Mucosa of gallbladder (tissue), 1 donor: ENCODE results near the gene ALDH4A1. TPM values are rescaled to one million over a fixed set of nuclear protein-coding genes. Genes with fewer than 3 reads are reported as not detected.
A peak's percentile ranks its signal among the peaks of the same experiment; 100 is the strongest.

Experiments
- DNase-seq: peaks from one replicate; pipeline ENCODE4 v3.0.0-alpha.2; 2020; ENCODE audit warnings: low spot score
- total RNA-seq: library from RNA; stranded (reverse); gene quantifications from one replicate; pipeline ENCODE4 v1.2.1, GENCODE V29; 2021
- donor health status: DM: no; HTN: no; CAD: no.

Gene ALDH4A1
- total RNA-seq: 26.4 TPM

DNA sequence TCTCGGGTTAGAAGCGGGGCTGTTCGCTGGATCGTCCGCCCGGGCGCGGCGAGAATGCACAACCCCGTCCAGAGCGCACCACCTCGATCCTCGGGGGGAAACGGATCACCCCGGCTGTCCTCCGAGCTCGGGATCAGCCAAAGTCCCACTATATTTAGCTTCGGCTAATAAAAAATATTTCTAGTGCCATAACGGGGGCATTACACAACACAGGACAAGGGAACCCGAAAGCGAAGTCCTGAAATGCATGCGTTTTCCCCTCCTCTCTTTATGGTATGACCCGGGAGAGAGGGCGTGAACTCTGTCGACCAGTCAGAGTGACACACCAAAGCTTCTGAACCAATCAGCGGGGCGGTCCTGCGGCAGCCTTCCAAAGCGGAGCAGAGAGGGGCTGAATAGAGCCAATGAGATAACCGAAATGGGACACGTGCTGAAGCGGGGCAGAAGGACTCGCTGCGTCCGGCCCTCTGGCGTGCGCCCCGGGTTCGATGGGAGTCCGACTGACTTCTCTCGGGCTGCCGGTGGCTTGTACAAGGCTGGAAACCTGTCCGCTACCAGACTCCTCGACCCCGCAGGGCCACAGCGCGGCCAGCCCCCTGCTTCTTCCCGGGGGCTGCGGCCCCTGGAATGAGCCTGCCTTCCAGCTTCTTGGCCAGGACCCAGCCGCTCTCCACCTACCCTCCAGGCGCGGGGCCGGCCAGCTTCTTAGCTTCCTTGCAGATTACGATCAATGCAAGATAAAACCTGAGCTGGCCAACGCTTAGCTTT is at the start of gene ALDH4A1:
ALDH4A1 (minus strand) TSS at position 33 of the 768 bp plus-strand sequence; CDS start at position 1, 32 bp downstream.
- peak; percentile 98 for DNase-seq

- DNase-seq: no peak
Observed at GRCh38 chr1:18951818-18952391, 49.5 kb upstream of the ALDH4A1 start.

DNA sequence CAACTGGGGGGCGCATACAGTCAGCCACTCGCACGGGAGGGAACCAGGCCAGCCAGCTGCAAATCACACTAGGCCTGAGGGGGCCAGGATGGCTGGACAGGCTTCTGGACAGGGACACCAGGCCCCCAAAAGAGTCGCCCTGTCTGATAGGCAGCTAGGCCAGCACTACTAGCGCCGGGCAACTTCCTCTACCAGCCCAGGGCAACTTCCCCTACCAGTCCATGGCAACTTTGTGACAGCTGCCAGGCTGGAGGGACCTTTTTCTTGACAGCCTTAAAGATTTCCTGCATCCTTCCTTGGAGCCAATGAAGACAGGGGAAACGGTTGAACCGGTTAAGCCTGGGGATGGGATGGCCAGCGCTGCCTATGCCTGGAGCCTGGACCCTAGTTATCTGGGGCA is 49.1 kb upstream of the ALDH4A1 start:
- no peak for DNase-seq

DNA sequence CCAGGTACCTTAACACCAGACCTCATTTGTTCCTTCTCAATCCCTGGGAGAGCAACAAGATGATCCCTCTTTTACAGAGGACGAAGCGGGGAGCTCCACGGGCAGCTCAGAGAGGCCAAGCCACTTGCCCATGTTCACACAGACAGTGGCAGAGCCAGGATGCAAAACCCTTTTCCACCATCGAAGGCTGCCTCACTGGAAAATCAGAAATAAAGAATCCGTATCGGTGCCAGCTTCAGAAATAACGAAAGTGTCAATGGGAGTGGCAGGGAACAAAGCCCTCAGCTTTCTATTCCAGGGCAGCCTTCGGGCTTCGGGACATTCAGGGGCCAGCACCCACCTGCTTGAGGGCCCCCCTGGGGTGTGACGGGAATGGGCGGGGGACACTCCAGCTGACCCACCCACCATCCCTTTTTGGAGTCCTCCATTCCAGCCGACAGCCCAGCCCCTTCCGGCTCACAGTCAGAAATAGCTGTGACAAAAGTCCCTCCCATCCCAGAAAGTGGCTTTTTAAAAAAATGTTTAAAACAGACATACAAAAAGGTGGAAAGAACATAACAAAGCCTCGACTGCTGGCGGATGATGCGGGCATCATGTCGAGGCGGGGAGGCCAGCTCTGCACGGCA is 48.2 kb upstream of the ALDH4A1 start:
- DNase-seq: no peak

GRCh38 chr1:18949686-18950400 is 47.5 kb upstream of the ALDH4A1 start:
- DNase-seq: no peak

DNA sequence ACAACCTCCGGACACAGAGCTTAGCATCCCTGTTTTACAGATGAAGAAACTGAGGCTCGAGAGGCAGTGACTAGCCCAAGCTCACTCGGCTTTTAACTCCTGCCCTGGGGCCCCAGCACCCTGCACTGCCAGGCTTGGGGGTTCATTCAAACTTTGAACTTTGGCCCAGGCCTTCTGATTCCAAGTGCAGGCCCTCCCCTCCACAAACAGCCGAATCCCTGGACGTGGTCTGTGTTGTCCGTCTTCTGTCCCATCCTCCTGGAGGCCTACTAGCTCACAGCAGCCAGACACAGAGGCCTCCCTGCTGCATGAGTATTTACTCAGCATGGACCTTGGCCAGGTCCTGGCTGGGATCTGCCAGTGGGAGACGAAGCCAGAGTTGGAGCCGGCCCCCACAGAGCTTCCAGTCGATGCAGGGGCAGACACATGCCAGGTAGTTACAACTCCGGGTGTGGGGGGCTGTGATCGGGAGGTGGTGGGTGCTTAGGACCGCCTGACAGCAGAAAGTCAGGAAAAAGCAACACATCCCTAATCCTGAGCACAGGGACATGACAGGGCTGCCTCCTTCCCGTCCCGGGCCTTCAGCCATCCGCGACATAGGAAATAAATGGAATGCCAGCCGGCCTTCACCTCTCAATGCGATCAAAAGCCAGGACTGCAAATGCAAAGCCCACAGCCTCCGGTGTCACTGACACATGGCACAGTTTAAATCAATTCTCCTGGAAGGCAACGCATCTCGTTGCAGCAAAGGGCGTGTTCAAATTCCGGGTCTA is 46.7 kb upstream of the ALDH4A1 start:
- peak; percentile 66 for DNase-seq

- DNase-seq: no peak
Observed at GRCh38 chr1:18948048-18948912, 45.9 kb upstream of the ALDH4A1 start.

DNA sequence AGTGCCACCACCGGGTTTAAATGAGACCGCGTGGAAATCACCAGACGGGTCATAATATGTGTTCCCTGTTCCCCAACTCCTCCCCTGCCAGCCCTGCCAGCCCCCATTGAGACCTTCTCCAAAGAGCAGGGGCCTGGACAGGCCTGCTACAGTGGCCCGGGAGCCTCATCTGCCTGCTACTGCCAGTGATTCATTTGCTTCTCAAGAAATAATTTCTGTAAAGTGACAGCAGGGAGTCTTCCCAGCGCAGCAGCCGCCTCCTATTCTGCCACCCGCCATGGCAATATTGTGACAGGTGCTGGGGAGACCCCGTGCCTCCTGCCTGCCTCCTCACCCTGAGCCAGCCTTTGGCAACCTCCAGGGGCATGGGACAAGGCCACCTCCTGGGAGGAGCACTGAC is 45.2 kb upstream of the ALDH4A1 start:
- no peak for DNase-seq

DNA sequence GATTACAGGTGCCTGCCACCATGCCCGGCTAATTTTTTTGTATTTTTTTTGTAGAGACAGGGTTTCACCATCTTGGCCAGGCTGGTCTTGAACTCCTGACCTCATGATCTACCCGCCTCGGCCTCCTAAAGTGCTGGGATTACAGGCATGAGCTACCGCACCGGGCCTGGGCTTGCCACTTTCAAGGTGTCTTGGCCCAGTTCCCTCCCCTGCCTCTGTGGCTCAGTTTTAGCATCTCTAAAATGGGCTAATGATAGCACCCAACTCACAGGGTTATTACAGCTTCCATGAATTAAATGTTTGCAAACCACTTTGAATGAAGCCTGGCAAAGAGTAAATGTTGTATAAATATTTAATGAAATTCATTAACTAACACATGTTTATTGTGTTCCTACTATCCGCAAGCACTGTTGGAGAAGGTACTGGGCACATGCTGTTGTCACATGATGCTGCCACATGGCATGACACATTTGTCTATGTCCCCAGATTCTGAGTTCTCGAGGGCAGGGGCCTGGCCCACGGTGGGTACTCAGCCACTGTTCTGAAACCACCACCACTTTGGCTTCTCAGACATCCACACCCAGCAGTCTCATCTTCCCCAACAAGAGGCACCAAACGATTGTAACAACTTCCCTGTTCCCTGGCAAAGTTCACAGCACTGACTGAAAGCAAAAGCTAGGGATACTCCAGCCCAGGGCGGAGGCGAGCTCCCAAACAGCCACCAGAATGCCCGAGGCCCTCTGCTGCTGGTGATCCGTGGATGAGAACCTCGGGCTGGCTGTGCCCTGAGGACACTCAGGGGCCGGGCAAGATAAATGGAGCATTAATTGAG is 44.4 kb upstream of the ALDH4A1 start:
- no peak for DNase-seq

GRCh38 chr1:18945401-18945849 is 43.1 kb upstream of the ALDH4A1 start:
- DNase-seq: no peak

DNA sequence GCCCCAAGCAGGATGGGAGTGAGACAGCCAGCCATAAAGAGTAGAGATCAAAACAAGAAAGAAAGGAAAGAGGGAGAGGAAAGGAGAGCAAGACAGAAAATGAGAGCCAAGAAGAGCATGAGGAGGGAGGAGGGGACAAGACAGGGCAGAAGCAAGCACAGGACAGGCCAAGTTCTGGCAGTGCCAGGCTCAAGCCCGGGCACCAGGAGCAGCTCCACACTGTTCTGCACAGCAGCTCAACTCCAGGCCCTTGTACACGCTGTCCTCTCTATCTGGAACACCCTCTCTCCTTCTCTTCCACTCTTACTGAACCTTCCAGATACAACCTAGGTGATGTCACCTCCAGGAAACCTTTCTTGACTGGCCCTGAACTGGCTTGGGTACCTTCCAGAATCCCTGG is 42.5 kb upstream of the ALDH4A1 start:
- no peak for DNase-seq

DNA sequence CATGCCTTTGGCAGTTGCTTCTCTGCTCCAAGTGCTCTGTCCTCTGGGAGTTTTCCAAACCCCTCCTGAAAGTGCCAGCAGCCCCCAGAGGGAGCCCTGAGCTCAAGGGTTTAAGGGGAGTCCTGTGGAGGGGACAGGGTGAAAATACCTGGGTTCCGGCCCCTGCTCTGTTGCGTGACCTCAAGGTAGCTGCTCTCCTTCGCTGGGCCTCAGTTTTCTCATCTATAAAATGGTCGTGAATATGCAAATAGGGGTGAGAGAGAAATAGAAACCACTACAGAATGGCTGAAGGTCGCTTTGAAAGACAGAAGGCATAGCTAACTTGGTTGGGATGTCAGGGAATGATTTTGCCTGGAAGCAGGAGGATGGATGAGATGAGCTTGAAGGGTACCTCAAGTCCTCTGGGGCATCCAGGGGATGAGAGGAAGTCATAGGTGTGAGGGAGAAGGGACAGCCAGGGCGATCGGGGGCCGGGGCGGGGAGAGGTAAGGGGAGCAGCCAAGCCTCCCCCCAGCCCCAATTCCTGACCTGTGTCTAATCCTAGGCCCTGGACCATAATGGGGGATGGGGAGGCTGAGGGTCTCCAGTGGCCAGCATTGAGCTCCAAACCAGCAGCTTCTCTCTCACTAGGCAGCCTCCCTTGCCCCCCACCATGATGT is 41.7 kb upstream of the ALDH4A1 start:
- no peak for DNase-seq

DNA sequence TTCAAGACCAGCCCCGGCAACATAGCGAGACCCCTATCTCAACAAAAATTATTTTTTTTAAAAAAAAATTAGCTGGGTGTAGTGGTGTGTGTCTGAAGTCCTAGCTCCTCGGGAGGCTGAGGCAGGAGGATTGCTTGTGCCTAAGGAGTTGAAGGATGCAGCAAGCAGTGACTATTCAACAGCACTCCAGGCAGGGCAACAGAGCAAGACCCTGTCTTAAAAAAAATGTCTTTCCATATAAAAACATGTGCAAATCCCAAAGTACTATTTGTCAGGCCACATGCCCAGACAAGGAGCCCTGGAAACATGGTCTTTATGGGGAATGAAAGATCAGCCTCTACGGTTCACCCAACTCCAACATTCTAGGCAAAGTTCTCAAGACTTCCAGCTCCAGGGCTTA is 40.8 kb upstream of the ALDH4A1 start:
- no peak for DNase-seq

DNA sequence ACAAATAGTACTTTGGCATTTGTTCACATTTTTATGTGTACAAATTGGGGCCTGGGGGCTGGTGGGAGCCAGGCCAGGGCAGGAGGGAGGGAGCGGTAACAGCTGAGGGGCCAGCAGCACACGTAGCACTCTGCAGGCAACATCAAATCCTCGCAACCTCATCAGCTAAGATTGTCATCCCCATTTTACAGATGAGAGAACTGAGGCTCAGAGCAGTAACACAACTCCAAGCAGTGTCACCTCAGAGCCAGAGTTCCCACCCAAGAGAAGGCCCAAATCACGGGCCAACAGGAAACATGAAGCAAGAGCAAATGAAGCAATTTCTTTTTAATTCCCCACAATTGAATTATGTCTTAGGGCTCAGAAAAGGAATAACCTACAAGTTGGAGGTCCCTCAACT is 40.0 kb upstream of the ALDH4A1 start:
- DNase-seq: no peak

- no peak for DNase-seq
Observed at GRCh38 chr1:18941221-18942141, 39.1 kb upstream of the ALDH4A1 start.

DNA sequence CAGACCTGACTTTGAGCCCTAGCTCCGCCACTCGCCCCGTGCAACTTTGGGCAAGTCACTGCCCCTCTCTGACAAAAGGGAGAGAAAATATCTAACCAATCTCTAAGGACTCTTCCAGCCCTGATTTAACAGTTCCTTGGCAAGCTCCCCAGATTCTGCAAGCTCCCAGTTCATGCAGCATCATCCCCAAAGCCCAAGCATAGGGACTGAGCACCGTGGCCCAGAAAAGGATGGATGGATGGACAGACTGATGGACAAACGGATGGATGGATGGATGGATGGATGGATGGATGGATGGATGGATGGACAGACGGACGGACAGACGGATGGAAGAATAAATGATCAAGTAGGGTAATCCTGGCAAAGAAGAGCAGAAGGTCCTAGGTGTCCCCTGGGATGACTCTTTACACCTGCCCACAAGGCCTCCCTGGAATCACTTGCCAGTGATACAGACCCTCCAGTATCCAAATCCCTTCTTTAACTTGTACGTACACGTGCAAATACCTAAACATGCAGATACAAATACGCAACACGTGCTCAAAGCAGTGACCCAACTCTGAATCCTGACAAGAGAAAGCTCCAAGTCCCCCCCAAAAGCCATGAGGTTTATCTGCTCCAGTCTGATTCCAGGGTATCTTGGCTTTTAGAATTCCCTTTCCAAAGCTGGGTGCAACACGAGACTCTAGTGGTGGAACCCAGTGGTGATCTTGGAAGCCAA is 38.1 kb upstream of the ALDH4A1 start:
- DNase-seq: no peak
